EL (cell line): ENCODE data around the gene ADCY2.

Source experiments
- DNase-seq: peaks from one replicate; pipeline ENCODE4 v3.0.0-alpha.2; 2016

The ADCY2 gene

GRCh38 chr5:7609726-7610125, 213.8 kb downstream of the ADCY2 start:
- no peak for DNase-seq

DNA sequence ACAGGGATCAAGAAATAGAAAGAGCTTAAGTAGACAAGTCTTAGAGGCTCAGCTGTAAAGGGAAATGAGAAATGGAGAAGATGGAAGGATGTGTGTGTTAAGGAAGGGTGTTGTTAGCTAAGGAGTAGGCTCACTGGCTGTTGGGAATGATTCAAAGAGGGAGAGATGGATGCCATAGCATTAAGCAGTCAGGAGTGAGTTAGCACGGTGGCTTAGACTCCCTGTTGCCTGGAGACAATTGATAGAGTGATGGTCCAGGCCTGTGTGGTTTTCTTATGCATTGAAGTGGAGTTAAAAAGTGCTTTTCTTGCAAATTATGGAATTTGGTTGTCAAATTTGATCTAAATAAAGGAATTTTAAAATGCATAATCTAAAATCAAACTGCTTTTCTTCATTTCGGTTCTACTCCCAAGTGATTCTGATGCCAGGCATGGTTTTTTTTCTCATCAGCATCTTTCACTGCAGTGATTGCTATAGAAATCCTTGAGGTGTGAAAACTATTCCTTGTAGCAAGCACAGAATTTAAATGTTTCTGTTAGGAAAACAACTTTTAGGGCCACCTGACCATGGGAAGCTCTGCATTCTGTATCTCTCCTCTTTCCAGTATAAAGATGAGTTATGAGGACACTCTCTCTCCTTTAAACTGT, 214.7 kb downstream of the ADCY2 start:
- DNase-seq, result no peak

DNA sequence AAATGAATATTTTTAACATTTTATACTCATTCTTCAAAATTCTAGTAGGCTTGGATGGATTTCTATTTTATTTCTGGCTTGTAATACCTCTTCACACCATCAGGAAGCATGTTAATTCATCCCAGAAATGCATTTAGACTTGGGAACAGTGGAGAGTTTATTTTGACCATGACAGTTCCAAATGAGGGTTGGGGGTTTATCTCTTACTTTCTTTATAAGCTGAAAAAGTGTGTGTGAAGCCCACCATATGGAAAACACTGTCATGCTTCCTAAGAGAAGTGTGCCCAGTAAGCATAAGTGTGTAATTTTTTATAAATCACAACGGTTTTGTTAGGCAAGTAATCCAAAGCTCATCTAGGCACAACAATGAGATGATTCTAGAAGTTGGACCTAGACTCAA, 215.6 kb downstream of the ADCY2 start:
- DNase-seq, result no peak

- DNase-seq, result no peak
These were observed 219.7 kb downstream of the ADCY2 start for GRCh38 chr5:7615566-7616061.

DNA sequence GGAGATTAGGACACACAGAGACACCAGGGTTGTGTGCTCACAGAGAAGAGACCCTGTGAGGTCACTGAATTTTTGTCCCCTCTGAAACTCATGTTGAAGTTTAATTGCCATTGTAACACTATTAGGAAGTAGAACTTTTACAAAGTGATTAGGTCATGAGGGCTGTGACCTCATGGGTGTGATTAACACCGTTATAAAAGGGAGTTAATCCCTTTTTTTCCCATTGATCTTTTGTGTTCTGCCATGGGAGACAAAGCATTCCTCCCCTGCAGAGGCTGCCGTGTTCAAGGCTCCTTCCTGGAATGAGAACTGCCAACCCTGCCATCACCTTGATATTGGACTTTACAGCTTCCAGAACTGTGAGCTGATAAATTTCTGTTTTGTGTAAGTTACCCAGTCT, 221.0 kb downstream of the ADCY2 start:
- DNase-seq, result no peak

GRCh38 chr5:7622498-7622897, 226.6 kb downstream of the ADCY2 start:
- no peak for DNase-seq

- DNase-seq, result no peak
These were observed 229.8 kb downstream of the ADCY2 start for GRCh38 chr5:7625740-7626139.

GRCh38 chr5:7628248-7628647, 232.3 kb downstream of the ADCY2 start:
- no peak for DNase-seq

DNA sequence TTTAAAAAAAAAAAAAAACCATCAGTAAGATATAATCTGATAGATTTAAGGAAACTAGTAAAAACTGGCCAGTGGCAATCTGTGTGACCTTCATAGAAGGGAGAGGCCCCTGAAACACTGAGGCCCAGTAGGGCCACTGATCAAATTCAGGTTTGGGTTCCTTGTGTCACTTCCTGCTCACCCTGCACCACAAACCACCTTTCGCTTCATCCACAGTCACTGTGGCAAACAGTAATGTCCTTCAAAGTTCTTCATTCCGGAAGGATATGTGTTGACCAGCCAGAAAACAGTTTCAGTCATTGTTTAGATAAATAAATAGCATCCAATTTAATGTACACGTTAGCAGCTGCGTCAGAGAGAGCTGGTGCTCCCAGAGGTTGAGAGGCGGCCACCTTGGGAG, 232.9 kb downstream of the ADCY2 start:
- no peak for DNase-seq

- DNase-seq, result no peak
These were observed 233.6 kb downstream of the ADCY2 start for GRCh38 chr5:7629561-7629960.

- no peak for DNase-seq
These were observed 238.9 kb downstream of the ADCY2 start for GRCh38 chr5:7634837-7635236.

GRCh38 chr5:7638456-7638855, 242.5 kb downstream of the ADCY2 start:
- DNase-seq, result no peak

- no peak for DNase-seq
These were observed 246.1 kb downstream of the ADCY2 start for GRCh38 chr5:7642029-7642428.

DNA sequence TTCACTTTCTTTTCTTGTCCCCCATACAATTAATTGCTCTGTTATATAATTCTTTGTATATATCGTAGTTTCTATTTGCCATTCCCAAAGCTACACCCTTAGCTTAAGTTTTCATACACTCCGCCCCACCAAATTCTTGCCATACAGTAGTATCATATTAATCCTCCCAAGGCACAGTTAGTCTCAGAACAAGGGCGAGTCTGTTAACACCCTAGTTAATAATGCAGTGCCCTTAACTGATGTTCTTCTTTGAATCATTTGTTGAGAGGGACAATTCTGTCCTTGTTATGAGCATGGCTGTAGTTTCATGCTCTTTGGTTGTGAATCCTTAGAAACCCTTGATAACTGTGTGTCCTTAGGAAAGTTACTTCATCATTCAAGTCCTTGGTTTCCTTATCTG, 248.8 kb downstream of the ADCY2 start:
- DNase-seq, result no peak

GRCh38 chr5:7650755-7651154, 254.8 kb downstream of the ADCY2 start:
- DNase-seq, result no peak

DNA sequence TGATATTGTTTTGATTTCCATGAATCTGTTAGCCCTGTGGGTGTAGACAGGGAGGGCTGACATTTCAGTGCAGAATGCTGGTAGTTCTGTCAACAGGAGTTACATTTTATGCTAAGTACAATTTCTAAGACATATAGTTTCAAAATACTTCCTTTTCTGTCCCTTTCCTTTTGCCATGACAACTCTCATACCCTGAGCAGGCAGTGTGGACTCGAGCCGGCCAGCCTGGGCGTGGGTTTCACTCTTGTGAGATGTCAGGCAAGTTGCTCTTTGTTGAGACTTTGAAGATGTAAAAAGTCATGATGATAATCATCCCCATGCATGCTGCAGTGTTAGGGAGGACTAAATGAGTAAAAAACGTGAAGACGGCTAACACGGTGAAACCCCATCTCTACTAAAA, 257.1 kb downstream of the ADCY2 start:
- no peak for DNase-seq

DNA sequence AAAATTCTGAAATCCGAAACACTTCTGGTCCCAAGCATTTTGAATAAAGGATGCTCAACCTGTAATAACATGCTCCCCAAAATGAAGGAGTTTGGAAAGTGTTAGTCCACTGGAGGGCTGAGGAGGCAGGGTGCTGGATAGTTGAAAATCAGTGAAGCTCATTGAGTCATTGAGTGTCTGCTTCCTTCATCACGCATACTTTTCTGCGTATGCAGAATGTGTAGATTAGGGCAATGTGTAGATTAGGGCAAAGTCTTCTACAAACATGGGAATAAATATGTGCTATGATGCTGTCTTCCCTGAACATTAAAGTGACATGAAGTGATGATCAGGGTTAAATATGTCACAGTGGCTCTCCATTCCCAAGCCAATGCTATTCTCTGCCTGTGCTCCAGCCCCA, 261.2 kb downstream of the ADCY2 start:
- DNase-seq, result no peak

DNA sequence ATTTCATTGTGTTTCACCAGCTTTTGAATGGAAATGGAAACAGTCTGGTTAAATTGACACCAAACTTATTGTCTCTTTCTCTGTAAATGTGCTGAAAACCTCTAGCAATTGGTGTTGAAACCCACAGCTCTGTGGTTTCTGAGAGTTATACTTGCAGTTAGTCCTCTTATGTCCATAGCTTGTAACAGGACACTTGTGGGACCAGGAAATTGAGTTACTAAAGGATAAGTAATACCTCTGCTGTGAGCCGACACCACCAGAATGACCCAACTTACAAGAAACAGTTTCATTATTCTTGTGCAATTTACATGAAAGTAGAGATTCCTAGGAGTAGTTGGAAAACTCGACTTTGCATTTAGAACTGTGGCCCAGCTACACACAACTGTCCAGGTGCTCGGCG, 263.5 kb downstream of the ADCY2 start:
- no peak for DNase-seq

DNA sequence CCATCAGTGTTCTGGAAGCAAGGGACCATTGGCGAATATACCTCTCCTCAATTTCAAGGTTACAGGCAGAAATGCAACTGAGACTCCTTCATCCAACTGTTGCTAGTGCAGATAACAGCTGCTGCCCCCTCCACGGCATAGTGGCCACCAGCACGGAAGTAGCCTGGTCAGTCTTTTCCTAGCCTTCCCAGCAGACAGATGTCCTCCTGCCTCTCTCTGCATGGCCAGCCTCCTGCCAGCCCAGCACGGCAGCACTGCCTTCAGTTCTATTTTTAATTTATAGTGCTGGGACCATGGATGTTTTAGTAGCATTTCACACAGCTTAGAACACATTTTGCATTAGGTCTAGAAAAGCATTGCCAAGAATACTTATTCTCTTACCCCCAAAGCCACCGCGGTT, 266.4 kb downstream of the ADCY2 start:
- no peak for DNase-seq

GRCh38 chr5:7663808-7664207, 267.9 kb downstream of the ADCY2 start:
- DNase-seq, result no peak

DNA sequence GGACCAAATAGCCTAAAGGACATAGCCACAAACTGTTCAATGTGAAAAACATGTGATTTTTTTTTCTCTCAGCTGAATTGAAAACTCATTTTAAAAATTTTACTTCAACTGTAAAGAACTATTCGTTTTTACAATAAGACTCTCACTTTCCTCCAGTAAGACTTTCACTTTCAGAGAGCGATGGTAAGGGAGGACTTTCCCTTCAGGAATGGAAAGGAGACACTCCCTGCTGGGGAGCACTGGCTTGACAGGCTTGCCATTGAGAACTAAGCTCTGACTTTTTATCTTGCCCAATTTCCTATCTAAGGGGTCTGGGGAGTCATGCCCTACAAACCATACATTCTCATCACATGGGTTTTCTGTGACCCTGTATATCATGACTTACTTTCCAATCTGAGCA, 268.3 kb downstream of the ADCY2 start:
- DNase-seq, result no peak

GRCh38 chr5:7667216-7667767, 271.4 kb downstream of the ADCY2 start:
- DNase-seq, result no peak

DNA sequence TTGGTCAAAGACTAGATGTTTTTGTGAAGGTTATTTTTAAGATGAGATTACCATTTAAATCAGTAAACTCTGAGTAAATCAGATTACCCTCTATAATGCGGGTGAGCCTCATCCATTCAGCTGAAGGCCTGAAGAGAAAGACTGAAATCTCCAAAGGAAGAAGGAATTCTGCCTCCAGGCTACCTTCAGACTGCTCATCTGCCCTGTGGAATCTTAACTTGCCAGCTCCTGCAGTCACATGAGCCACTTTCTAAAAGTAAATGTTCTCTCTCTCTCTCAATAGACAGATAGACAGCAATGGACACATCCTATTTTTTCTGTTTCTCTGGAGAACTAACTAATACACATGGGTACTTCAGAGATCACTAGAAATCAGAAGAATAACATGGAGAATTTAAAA, 272.2 kb downstream of the ADCY2 start:
- no peak for DNase-seq

GRCh38 chr5:7668627-7669026, 272.7 kb downstream of the ADCY2 start:
- no peak for DNase-seq

DNA sequence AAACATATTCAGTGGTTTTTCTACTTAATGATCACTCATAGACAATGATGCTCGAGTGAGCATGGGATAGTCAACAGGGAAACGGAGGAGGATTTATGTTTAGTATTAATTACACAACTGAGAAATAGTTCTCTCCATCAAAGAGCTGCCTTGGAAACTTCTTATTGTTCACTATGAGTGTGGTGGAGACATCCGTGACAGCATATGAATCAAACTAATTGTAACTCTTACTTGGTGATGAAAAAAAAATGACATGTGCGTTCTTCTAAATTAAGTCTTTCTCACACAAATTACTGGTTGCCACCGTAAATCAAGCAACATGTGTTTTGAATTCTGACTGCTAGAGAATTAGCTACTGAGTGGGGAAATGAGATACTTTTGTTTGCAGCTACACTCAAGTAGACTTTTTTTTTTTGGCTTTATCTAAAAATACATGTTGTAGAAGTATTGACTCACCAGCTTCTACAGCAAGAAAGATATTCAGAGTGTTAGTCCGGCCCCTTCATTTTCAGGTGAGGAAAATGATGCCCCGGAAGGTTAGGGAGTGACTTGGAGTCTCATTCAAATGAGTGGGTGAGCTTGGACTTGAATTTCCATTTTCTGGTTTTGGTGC, 275.5 kb downstream of the ADCY2 start:
- no peak for DNase-seq
